OCI-LY3 (cell line): ENCODE results near the gene HBS1L.

Source experiments
- EZH2phosphoT487 ChIP-seq: fragments of 200-600 bp; shearing (Covaris generic); IDR thresholded peaks from 2 replicates; pipeline ENCODE4 v1.6.1; 2018; ENCODE audit warnings: antibody characterized with exemption, mixed run types, low read depth
- TF ChIP-seq, protein P1 (sequence below): fragments of 200-600, 300-600 bp; sonication (generic); IDR thresholded peaks from 2 replicates; pipeline ENCODE4 v1.5.1; 2014; ENCODE audit warnings: antibody characterized with exemption, low read length, low read depth

DNA sequence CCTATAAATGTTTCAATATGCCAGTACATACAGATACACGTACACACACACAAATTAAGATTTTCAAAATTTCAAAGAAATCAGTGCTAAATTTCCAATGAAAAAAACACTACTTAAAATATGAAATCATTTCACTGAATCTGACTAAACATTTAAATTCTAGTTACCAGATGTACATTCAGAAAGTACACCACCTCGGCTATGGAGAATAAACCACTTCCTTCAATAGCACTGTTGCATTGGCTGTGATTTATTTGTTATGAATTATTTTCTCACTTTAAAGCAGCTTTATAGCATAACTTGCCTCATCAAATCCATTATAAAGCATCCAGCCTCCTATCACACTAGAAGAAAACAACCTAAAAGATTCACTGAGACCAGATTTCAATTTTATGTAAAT is 36.6 kb downstream of the HBS1L start:
- TF ChIP-seq, protein P1, sequence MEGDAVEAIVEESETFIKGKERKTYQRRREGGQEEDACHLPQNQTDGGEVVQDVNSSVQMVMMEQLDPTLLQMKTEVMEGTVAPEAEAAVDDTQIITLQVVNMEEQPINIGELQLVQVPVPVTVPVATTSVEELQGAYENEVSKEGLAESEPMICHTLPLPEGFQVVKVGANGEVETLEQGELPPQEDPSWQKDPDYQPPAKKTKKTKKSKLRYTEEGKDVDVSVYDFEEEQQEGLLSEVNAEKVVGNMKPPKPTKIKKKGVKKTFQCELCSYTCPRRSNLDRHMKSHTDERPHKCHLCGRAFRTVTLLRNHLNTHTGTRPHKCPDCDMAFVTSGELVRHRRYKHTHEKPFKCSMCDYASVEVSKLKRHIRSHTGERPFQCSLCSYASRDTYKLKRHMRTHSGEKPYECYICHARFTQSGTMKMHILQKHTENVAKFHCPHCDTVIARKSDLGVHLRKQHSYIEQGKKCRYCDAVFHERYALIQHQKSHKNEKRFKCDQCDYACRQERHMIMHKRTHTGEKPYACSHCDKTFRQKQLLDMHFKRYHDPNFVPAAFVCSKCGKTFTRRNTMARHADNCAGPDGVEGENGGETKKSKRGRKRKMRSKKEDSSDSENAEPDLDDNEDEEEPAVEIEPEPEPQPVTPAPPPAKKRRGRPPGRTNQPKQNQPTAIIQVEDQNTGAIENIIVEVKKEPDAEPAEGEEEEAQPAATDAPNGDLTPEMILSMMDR, result no peak
- no peak for TF ChIP-seq EZH2phosphoT487
